SK-N-SH (cell line): ENCODE measurements around the gene ALKBH1.

Source experiments
- CTCF ChIP-seq: fragments of 200-600 bp; sonication (generic); IDR thresholded peaks from 2 replicates; pipeline ENCODE4 v1.6.1; 2017; ENCODE audit warnings: antibody characterized with exemption, mild to moderate bottlenecking, moderate library complexity
- EP300 ChIP-seq, 2 experiments: IDR thresholded peaks; 2 replicates each; pipeline versions ENCODE4 v1.4.0 to v1.6.1; 2012; ENCODE audit warnings: borderline replicate concordance in 1 of 2, low read depth in 1 of 2, low read length in 1 of 2
- FOXM1 ChIP-seq: IDR thresholded peaks from 2 replicates; pipeline ENCODE4 v1.4.0; 2012; ENCODE audit warnings: low read depth, mild to moderate bottlenecking
- GABPA ChIP-seq: IDR thresholded peaks from 2 replicates; pipeline ENCODE4 v1.4.0; 2012; ENCODE audit warnings: low read depth, mild to moderate bottlenecking
- GATA2 ChIP-seq: sonication (generic); formaldehyde crosslinking; IDR thresholded peaks from 2 replicates; pipeline ENCODE4 v1.5.0; 2020; ENCODE audit warnings: mild to moderate bottlenecking, missing genetic modification reagents
- JUND ChIP-seq: IDR thresholded peaks from 2 replicates; pipeline ENCODE4 v1.4.0; 2012
- MXI1 ChIP-seq: IDR thresholded peaks from 2 replicates; pipeline ENCODE4 v1.6.1; 2012; ENCODE audit warnings: mild to moderate bottlenecking, low read depth, low read length, improper control_type of control experiment
- POLR2AphosphoS5 ChIP-seq: IDR thresholded peaks from 2 replicates; pipeline ENCODE4 v1.6.1; 2012; ENCODE audit warnings: low read depth, low read length
- REST ChIP-seq: IDR thresholded peaks from 2 replicates; pipeline ENCODE4 v1.6.1; 2012; ENCODE audit warnings: mild to moderate bottlenecking, low read depth, low read length, moderate library complexity
- RFX5 ChIP-seq: IDR thresholded peaks from 2 replicates; pipeline ENCODE4 v1.6.1; 2012; ENCODE audit warnings: mild to moderate bottlenecking, improper control_type of control experiment, low read length

DNA sequence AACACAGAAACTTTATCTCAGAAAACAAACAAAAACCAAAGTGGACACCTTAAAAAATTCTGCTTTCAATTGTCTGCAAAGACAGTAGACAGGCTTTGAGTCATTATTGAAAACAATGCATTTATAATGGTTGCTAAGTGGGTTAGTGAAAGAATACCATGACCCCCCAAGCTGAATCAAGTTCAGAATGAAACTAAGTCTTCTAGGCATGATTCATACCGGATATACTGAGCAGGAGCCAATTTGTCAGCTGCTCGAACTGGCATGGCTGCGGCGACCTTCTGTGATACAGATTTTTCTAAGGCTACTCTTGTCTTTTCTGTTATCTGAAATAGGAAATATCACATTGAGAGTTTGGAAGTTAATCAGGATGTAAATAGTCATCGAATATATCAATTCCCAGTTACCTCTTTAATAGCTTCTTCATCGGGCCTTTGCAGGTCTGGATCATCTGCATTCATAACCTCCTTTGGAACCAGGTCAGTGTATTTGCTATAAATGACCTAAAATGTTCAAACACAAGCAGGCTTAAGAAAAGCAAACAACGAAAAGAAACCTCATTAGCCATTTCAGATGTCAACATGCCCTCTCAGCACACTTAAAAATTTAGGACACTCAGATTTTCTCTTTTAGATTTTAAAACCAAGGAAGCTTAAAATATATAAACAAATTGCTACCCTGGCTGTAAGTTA is 30.9 kb upstream of the ALKBH1 start:
- TF ChIP-seq CTCF (no peak), EP300 (IDR thresholded peaks at IDR 0.05; ENCODE audit: borderline replicate concordance in 1 of 2, low read depth in 1 of 2, low read length in 1 of 2) (no peak), REST (no peak), FOXM1 (no peak), GABPA (no peak), MXI1 (no peak), GATA2 (no peak), POLR2AphosphoS5 (no peak), JUND (no peak), RFX5 (no peak)
